IPS-15b (cell line): ENCODE data around the gene PYGO1.
"Not testable (repeated sequence)": the region's sequence is repeated elsewhere in the genome, so short reads cannot be mapped to it uniquely, and the experiment has no call there.

ENCODE experiments used
- H3K27me3 ChIP-seq: one replicate; pipeline ENCODE4 v1.6.1; 2013; ENCODE audit warnings: low read length; ENCODE audit not compliant: control insufficient read depth, insufficient read depth
- H3K36me3 ChIP-seq: one replicate; pipeline ENCODE4 v1.6.1; 2013; ENCODE audit warnings: low read length; ENCODE audit not compliant: control insufficient read depth, insufficient read depth
- H3K4me1 ChIP-seq: one replicate; pipeline ENCODE4 v1.6.1; 2013; ENCODE audit warnings: mild to moderate bottlenecking, low read length; ENCODE audit not compliant: control insufficient read depth, insufficient read depth
- H3K4me3 ChIP-seq: one replicate; pipeline ENCODE4 v1.5.1; 2013; ENCODE audit warnings: low read depth, low read length
- H3K9ac ChIP-seq: one replicate; pipeline ENCODE4 v1.6.1; 2013; ENCODE audit warnings: low read depth, mild to moderate bottlenecking, low read length
- H3K9me3 ChIP-seq: one replicate; pipeline ENCODE4 v1.6.1; 2013; ENCODE audit warnings: mild to moderate bottlenecking, low read length; ENCODE audit not compliant: control insufficient read depth, insufficient read depth

The PYGO1 gene

GRCh38 chr15:55526559-55527036 lies 61.5 kb downstream of the PYGO1 start:
- Histone ChIP-seq H3K27me3 (peaks cover 11% of the 10 kb centered on the region), H3K4me1 (no peaks in the 10 kb centered on the region), H3K36me3 (no peaks in the 10 kb centered on the region), H3K9ac (no peak overlapping the region), H3K9me3 (no peaks in the 10 kb centered on the region), H3K4me3 (no peak overlapping the region)

- H3K27me3 ChIP-seq = peaks cover 11% of the 10 kb centered on the region
- H3K4me3 ChIP-seq = no peak overlapping the region
Observed at GRCh38 chr15:55522742-55523450, 65.2 kb downstream of the PYGO1 start.

GRCh38 chr15:55518641-55519040 lies 69.5 kb downstream of the PYGO1 start:
- Histone ChIP-seq H3K9ac (no peak overlapping the region), H3K4me1 (no peaks in the 10 kb centered on the region), H3K9me3 (no peaks in the 10 kb centered on the region), H3K27me3 (no peaks in the 10 kb centered on the region), H3K4me3 (no peak overlapping the region), H3K36me3 (no peaks in the 10 kb centered on the region)

More at GRCh38 chr15:55522742-55523450, 65.2 kb downstream of the PYGO1 start:
- Histone ChIP-seq H3K4me1 (no peaks in the 10 kb centered on the region), H3K9ac (no peak overlapping the region), H3K36me3 (no peaks in the 10 kb centered on the region), H3K9me3 (no peaks in the 10 kb centered on the region)

- Histone ChIP-seq H3K9ac (no peak overlapping the region), H3K4me1 (no peaks in the 10 kb centered on the region), H3K36me3 (no peaks in the 10 kb centered on the region), H3K4me3 (no peak overlapping the region), H3K27me3 (no peaks in the 10 kb centered on the region), H3K9me3 (no peaks in the 10 kb centered on the region)
Observed at GRCh38 chr15:55518009-55518408, 70.1 kb downstream of the PYGO1 start.

- Histone ChIP-seq H3K4me1 (no peaks in the 10 kb centered on the region), H3K4me3 (no peak overlapping the region), H3K9me3 (no peaks in the 10 kb centered on the region), H3K9ac (no peak overlapping the region), H3K36me3 (no peaks in the 10 kb centered on the region), H3K27me3 (no peaks in the 10 kb centered on the region)
Observed at GRCh38 chr15:55515991-55516776, 72.0 kb downstream of the PYGO1 start.

GRCh38 chr15:55515491-55515890 lies 72.7 kb downstream of the PYGO1 start:
- no peaks in the 10 kb centered on the region for H3K36me3 ChIP-seq
- H3K9me3 ChIP-seq = no peaks in the 10 kb centered on the region
- H3K4me1 ChIP-seq = no peaks in the 10 kb centered on the region
- H3K9ac ChIP-seq = no peak overlapping the region
- H3K27me3 ChIP-seq = no peaks in the 10 kb centered on the region
- H3K4me3 ChIP-seq = no peak overlapping the region

GRCh38 chr15:55514414-55514850 lies 73.7 kb downstream of the PYGO1 start:
- no peaks in the 10 kb centered on the region for H3K27me3 ChIP-seq
- no peak overlapping the region for H3K4me3 ChIP-seq
- no peaks in the 10 kb centered on the region for H3K9me3 ChIP-seq
- no peaks in the 10 kb centered on the region for H3K4me1 ChIP-seq
- H3K36me3 ChIP-seq = no peaks in the 10 kb centered on the region
- no peak overlapping the region for H3K9ac ChIP-seq

GRCh38 chr15:55513621-55514413 lies 74.3 kb downstream of the PYGO1 start:
- not testable (repeated sequence) for H3K27me3 ChIP-seq, H3K4me1 ChIP-seq, H3K9me3 ChIP-seq, H3K36me3 ChIP-seq, H3K9ac ChIP-seq, H3K4me3 ChIP-seq

- no peaks in the 10 kb centered on the region for H3K9me3 ChIP-seq
- no peak overlapping the region for H3K4me3 ChIP-seq
- H3K9ac ChIP-seq = no peak overlapping the region
- no peaks in the 10 kb centered on the region for H3K4me1 ChIP-seq
- no peaks in the 10 kb centered on the region for H3K36me3 ChIP-seq
- no peaks in the 10 kb centered on the region for H3K27me3 ChIP-seq
Observed at GRCh38 chr15:55513152-55513551, 75.0 kb downstream of the PYGO1 start.

GRCh38 chr15:55507567-55507966 lies 80.6 kb downstream of the PYGO1 start:
- Histone ChIP-seq H3K4me1 (no peaks in the 10 kb centered on the region), H3K4me3 (no peak overlapping the region), H3K9me3 (no peaks in the 10 kb centered on the region), H3K36me3 (no peaks in the 10 kb centered on the region), H3K9ac (no peak overlapping the region), H3K27me3 (no peaks in the 10 kb centered on the region)

- H3K9ac ChIP-seq, H3K4me1 ChIP-seq, H3K4me3 ChIP-seq, H3K27me3 ChIP-seq, H3K9me3 ChIP-seq, H3K36me3 ChIP-seq: not testable (repeated sequence)
Observed at GRCh38 chr15:55505407-55505806, 82.7 kb downstream of the PYGO1 start.
